Activated CD8-positive, alpha-beta memory T cell treated with anti-CD3 and anti-CD28 coated beads for 24 hours (primary cell): ENCODE measurements around the gene CLEC18C.
"Not testable (repeated sequence)": the region's sequence is repeated elsewhere in the genome, so short reads cannot be mapped to it uniquely, and the experiment has no call there.

Source experiments
- DNase-seq: peaks from one replicate; pipeline ENCODE4 v3.0.0-alpha.2; 2020

The CLEC18C gene

GRCh38 chr16:70159355-70160348, 13.9 kb upstream of the CLEC18C start:
- DNase-seq, result peak; percentile 58

GRCh38 chr16:70160388-70160787, 13.2 kb upstream of the CLEC18C start:
- DNase-seq, result peak; percentile 56

DNA sequence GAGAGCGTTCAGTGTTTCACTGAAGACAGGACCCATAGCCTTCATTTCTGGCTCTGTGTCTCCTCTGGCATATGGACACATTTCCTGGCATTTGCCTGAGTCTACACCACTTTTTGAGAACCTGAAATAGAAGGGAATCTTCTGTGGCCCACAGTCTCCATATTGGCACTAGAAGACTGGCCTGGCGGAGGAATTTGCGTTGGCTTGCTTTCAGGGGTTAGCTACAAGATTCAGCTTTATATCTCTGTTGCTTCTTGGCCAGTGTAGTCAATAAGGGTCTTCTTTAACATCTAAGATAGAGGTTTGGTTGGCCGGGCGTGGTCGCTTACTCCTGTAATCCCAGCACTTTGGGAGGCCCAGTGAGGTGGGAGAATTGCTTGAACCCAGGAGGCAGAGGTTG, 12.8 kb upstream of the CLEC18C start:
- DNase-seq, result no peak

GRCh38 chr16:70161350-70161749, 12.2 kb upstream of the CLEC18C start:
- peak; percentile 56 for DNase-seq

DNA sequence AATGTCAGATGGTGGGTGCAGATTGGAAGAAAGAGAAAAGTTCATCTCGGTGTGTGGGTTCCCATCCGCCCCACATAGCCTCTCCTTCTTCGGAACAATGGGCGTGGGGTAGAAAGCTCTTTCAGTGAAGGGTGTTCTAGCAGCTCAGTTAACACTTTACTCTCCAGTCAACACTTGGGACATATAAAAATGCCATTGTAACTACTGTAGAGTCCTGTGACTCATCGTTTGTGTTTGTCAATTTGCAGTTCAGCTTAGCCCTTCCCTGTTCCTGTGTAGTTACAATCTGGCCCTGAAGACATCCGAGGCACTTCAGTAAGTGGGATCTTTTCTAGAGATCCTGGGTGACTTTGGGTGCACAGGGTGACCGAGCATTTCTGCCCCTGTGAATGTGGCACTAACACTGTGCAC, 11.5 kb upstream of the CLEC18C start:
- peak; percentile 57 for DNase-seq

- DNase-seq, result peak; percentile 59
These were observed 10.0 kb upstream of the CLEC18C start for GRCh38 chr16:70163596-70163995.

- not testable (repeated sequence) for DNase-seq
These were observed 6.9 kb upstream of the CLEC18C start for GRCh38 chr16:70166688-70167087.

GRCh38 chr16:70173916-70174315, 329 bp downstream of the CLEC18C start:
- DNase-seq, result not testable (repeated sequence)

- not testable (repeated sequence) for DNase-seq
These were observed 873 bp downstream of the CLEC18C start for GRCh38 chr16:70174387-70174932.

- DNase-seq, result not testable (repeated sequence)
These were observed 14.4 kb downstream of the CLEC18C start for GRCh38 chr16:70187858-70188607.

- DNase-seq, result not testable (repeated sequence)
These were observed 15.0 kb downstream of the CLEC18C start for GRCh38 chr16:70188608-70188915.

GRCh38 chr16:70190574-70190973, 17.0 kb downstream of the CLEC18C start:
- not testable (repeated sequence) for DNase-seq

GRCh38 chr16:70196683-70197300, 23.2 kb downstream of the CLEC18C start:
- DNase-seq, result not testable (repeated sequence)

DNA sequence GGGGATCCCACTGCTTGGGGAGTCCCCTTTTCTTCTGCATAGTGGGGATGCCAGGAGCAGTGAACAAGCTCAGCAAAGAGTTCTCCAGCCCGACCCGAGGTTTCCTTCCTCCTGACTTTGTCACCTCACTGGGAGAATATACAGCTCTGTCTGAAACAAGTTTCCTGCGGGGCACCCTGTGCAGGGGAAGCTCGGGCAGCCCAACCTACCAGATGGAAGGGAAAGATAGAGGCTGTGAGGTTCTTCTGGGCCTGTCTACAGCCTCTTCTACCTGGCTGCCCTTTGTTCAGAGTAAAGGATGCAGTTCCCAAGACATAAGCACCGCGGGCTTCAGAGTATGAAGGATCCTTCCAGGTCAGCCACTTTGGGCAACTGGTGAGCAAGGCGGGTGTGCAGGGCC, 24.0 kb downstream of the CLEC18C start:
- DNase-seq, result not testable (repeated sequence)

GRCh38 chr16:70198230-70198629, 24.6 kb downstream of the CLEC18C start:
- DNase-seq, result not testable (repeated sequence)

GRCh38 chr16:70198666-70199065, 25.1 kb downstream of the CLEC18C start:
- DNase-seq, result not testable (repeated sequence)

DNA sequence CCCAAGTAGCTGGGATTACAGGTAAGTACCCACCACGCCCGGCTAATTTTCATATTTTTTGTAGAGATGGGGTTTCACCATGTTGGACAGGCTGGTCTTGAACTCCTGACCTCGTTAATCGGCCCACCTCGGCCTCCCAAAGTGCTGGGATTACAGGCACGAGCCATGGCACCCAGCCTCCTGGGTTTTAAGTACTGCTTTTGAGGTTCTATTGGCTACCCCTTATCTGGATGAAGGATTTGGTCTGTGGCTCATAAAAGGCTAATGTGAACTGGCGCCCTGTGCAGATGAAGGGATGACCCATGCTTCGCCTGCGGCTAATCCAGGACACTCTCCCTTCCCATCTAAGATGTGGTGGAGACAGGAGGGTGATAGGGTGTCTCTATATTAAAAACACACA, 25.6 kb downstream of the CLEC18C start:
- not testable (repeated sequence) for DNase-seq

GRCh38 chr16:70200063-70200462, 26.5 kb downstream of the CLEC18C start:
- not testable (repeated sequence) for DNase-seq

DNA sequence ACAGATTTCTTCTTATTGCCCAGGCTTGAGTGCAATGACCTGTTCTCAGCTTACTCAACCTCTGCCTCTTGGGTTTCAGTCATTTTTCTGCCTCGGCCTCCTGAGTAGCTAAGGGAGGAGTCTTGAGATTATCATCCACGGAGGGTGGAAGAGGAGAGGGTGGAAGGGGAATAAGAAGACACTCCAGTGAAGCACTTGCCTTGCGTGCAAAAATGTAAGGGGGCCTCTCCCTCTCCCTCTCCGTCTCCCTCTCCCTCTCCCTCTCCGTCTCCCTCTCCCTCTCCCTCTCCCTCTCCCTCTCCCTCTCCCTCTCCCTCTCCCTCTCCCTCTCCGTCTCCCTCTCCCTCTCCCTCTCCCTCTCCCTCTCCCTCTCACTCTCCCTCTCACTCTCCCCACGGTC, 29.9 kb downstream of the CLEC18C start:
- not testable (repeated sequence) for DNase-seq

DNA sequence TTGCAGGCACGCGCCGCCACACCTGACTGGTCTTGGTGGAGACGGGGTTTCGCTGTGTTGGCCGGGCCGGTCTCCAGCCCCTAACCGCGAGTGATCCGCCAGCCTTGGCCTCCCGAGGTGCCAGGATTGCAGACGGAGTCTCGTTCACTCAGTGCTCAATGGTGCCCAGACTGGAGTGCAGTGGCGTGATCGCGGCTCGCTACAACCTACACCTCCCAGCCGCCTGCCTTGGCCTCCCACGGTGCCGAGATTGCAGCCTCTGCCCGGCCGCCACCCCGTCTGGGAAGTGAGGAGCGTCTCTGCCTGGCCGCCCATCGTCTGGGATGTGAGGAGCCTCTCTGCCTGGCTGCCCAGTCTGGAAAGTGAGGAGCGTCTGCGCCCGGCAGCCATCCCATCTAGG, 30.4 kb downstream of the CLEC18C start:
- DNase-seq, result not testable (repeated sequence)

- not testable (repeated sequence) for DNase-seq
These were observed 31.2 kb downstream of the CLEC18C start for GRCh38 chr16:70204668-70205405.

DNA sequence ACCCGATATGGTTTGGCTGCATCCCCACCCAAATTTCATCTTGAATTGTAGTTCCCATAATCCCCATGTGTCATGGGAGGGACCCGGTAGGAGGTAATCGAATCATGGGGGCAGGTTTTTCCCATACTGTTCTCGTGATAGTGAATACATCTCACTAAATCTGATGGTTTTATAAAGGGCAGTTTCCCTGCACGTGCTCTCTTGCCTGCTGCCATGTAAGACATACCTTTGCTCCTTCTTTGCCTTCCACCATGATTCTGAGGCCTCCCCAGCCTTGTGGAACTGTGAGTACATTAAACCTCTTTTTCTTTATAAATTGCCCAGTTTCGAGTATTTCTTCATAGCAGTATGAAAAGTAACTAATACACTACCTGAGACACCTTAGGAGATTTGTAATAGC, 32.8 kb downstream of the CLEC18C start:
- not testable (repeated sequence) for DNase-seq
